ENCODE data around the gene AZU1. TPM values are rescaled to one million over a fixed set of nuclear protein-coding genes. Genes with fewer than 3 reads are reported as not detected.

AZU1 gene
- total RNA-seq, 1 experiment from 2014 or later, result 1.6 TPM

- H2BK5ac ChIP-seq (ENCODE audit: insufficient read length, low read length), result no peak overlapping the region
- no peaks in the 10 kb centered on the region for H3K9me3 ChIP-seq (ENCODE audit: control insufficient read depth, low read depth, low read length)
- no peak overlapping the region for H2BK20ac ChIP-seq (ENCODE audit: low read depth, low read length, poor library complexity, severe bottlenecking)
- H2AK5ac ChIP-seq (ENCODE audit: insufficient read length, low read length), result no peak overlapping the region
- H2BK120ac ChIP-seq (ENCODE audit: low read depth, low read length, poor library complexity, severe bottlenecking), result no peak overlapping the region
- peaks cover 59 to 82% (median 78%) of the 10 kb centered on the region in 3 experiments for H3K36me3 Mint-ChIP-seq (ENCODE audit: insufficient read depth in 1 of 3, low read depth in 3 of 3)
- H3K79me1 ChIP-seq (ENCODE audit: insufficient read depth, low read depth, low read length, poor library complexity, severe bottlenecking), result peaks cover 13% of the 10 kb centered on the region
- H4K20me1 ChIP-seq (ENCODE audit: control insufficient read depth, insufficient read depth, insufficient read length), result peaks cover 4% of the 10 kb centered on the region
- H4K91ac ChIP-seq (ENCODE audit: insufficient read length, low read depth, low read length), result no peak overlapping the region
- H3K23ac ChIP-seq (ENCODE audit: insufficient read length, low read depth, low read length), result no peak overlapping the region
- H2AFZ ChIP-seq (ENCODE audit: low read length), result no peak overlapping the region
- peaks cover 5% of the 10 kb centered on the region for H3K23me2 ChIP-seq (ENCODE audit: insufficient read length, low read depth, low read length, poor library complexity, severe bottlenecking)
- no peak overlapping the region for H3K56ac ChIP-seq (ENCODE audit: insufficient read length, low read depth, low read length)
- H3K27me3 ChIP-seq (ENCODE audit: insufficient read depth, low read length), result no peaks in the 10 kb centered on the region
- no peak overlapping the region for H2BK12ac ChIP-seq (ENCODE audit: insufficient read length, low read depth, low read length)
- H3T11ph ChIP-seq (ENCODE audit: low read length), result no peak overlapping the region
- no peaks in the 10 kb centered on the region; a peak in 1 of 5 replicates for H3K9me3 Mint-ChIP-seq
- no peaks in the 10 kb centered on the region for H3K27me3 Mint-ChIP-seq (ENCODE audit: low read depth)
- H3K4ac ChIP-seq (ENCODE audit: low read depth, low read length), result no peak overlapping the region
- peak overlapping the region in 1 of 3 experiments; percentile 68; a peak in 2 of 7 replicates for H3K27ac Mint-ChIP-seq
- no peak overlapping the region for H4K8ac ChIP-seq (replicated peaks; ENCODE audit: insufficient read length, low read depth, low read length)
- H3K79me2 ChIP-seq (ENCODE audit: insufficient read depth, low read length), result peaks cover 56% of the 10 kb centered on the region; the same call in 1 of the 2 replicates
- no peaks in the 10 kb centered on the region; the same call in 1 of the 2 replicates for H3K4me1 ChIP-seq (ENCODE audit: insufficient read depth, low read length)
- no peak overlapping the region for H3K27ac ChIP-seq (ENCODE audit: insufficient read length, low read depth, low read length)
- no peak overlapping the region; a peak in 1 of 5 replicates for H3K4me3 Mint-ChIP-seq
- H4K5ac ChIP-seq (ENCODE audit: insufficient read length, low read depth, low read length), result no peak overlapping the region
- TF ChIP-seq CTCF (conservative IDR thresholded peaks at IDR 0.05), result no peak
- WGBS (ENCODE audit: extremely low coverage, insufficient read length, low lambda C conversion rate), result no CpG with 5 or more reads among the region's 31 CpGs
- peaks cover 23 to 36% of the 10 kb centered on the region in 2 experiments for H3K4me1 Mint-ChIP-seq
- no peak overlapping the region for H3K18ac ChIP-seq (ENCODE audit: insufficient read length, low read depth, low read length)
- no peak overlapping the region for H2BK15ac ChIP-seq (ENCODE audit: low read depth, low read length)
- peak; percentile 27 for DNase-seq
- H3K4me2 ChIP-seq (ENCODE audit: insufficient read depth, insufficient read length, low read length), result no peak overlapping the region
- H3K14ac ChIP-seq (ENCODE audit: insufficient read depth, low read length), result no peak overlapping the region
- no peak overlapping the region for H3K9ac ChIP-seq (ENCODE audit: extremely low read depth, insufficient read length, low read length)
These were observed 23.8 kb upstream of the AZU1 start for GRCh38 chr19:803686-804418.
